NB4 (cell line): ENCODE results near the gene CLMP.

Experiments
- DNase-seq: peaks from one replicate; pipeline ENCODE4 v3.0.0; 2010; ENCODE audit warnings: low read depth
- H3K4me3 ChIP-seq: one replicate; pipeline ENCODE4 v1.5.1; 2011; ENCODE audit warnings: mild to moderate bottlenecking, low read depth, low read length, moderate library complexity
- MAX ChIP-seq: IDR thresholded peaks from 2 replicates; pipeline ENCODE4 v1.6.1; 2011; ENCODE audit warnings: low read depth, low read length
- MYC ChIP-seq: IDR thresholded peaks from 2 replicates; pipeline ENCODE4 v1.6.1; 2011; ENCODE audit warnings: low read depth, low read length
- POLR2A ChIP-seq: IDR thresholded peaks from 2 replicates; pipeline ENCODE4 v1.6.1; 2011; ENCODE audit warnings: mild to moderate bottlenecking; ENCODE audit not compliant: insufficient read length; ENCODE audit errors: extremely low read depth
- TF ChIP-seq, protein P1 (sequence below): IDR thresholded peaks from one replicate; pipeline ENCODE4 v1.5.1; 2012; ENCODE audit warnings: low read depth, low read length

CLMP gene

GRCh38 chr11:123221096-123221561, 26.1 kb upstream of the CLMP start:
- DNase-seq = no peak
- no peak overlapping the region for H3K4me3 ChIP-seq
- TF ChIP-seq, protein P1, sequence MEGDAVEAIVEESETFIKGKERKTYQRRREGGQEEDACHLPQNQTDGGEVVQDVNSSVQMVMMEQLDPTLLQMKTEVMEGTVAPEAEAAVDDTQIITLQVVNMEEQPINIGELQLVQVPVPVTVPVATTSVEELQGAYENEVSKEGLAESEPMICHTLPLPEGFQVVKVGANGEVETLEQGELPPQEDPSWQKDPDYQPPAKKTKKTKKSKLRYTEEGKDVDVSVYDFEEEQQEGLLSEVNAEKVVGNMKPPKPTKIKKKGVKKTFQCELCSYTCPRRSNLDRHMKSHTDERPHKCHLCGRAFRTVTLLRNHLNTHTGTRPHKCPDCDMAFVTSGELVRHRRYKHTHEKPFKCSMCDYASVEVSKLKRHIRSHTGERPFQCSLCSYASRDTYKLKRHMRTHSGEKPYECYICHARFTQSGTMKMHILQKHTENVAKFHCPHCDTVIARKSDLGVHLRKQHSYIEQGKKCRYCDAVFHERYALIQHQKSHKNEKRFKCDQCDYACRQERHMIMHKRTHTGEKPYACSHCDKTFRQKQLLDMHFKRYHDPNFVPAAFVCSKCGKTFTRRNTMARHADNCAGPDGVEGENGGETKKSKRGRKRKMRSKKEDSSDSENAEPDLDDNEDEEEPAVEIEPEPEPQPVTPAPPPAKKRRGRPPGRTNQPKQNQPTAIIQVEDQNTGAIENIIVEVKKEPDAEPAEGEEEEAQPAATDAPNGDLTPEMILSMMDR = no peak
- no peak for TF ChIP-seq POLR2A
- TF ChIP-seq MAX = no peak
- no peak for TF ChIP-seq MYC

DNA sequence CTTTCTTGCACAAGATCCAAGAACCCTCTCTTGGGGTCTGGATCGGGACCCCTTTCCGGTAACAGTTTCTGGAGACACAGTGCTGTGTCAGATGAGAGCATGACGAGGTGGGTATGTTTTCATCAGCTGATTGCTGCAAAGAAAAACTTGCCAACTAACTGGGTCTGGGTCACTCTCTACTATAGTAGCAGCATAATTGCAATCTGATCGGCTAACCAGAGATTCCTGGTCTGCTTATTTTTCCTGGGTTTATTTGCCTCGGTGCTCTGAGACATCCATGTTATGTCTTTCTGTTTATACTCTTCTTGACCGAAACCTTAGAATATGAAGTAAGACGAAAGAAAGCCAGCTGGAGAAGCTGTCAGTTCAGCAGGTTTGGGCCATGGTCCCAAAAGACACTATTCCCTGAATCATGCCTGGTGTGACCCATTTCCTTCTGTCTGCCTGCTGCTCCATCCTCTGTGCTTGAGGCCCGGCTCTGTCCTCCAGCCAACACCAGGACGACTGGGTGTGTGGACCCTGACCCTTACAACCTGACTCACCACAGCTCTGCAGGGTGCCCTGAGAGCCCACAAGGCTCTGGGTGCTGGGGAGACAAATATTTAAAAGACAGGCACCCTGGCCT, 24.1 kb upstream of the CLMP start:
- no peak for DNase-seq
- no peak overlapping the region for H3K4me3 ChIP-seq
- TF ChIP-seq MYC (no peak), MAX (no peak), POLR2A (no peak)
- TF ChIP-seq, protein P1 = no peak

GRCh38 chr11:123218451-123218850, 23.4 kb upstream of the CLMP start:
- DNase-seq = no peak
- H3K4me3 ChIP-seq = no peak overlapping the region
- TF ChIP-seq, protein P1 = no peak
- TF ChIP-seq POLR2A (no peak), MAX (no peak), MYC (no peak)

DNA sequence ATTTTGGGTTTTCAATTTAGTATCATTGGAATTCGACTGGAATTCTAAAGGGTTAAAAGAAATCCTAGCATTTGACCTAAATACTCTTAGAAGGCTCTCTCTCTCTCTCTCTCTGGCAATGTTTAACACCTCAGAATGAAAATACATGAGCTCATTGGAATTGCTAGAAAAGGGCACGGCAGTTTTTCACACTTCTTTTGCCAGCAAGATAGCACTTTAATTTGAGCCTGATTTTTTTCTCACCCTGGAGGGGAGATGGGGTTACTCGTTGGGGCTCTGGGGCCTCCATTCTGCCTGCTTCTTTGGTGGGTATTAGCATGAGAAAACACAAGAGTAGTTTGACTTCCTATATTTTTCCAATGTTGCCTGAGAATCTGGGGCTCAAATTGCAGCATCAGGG, 22.8 kb upstream of the CLMP start:
- DNase-seq = no peak
- no peak overlapping the region for H3K4me3 ChIP-seq
- TF ChIP-seq, protein P1 = no peak
- TF ChIP-seq MYC (no peak), MAX (no peak), POLR2A (no peak)

DNA sequence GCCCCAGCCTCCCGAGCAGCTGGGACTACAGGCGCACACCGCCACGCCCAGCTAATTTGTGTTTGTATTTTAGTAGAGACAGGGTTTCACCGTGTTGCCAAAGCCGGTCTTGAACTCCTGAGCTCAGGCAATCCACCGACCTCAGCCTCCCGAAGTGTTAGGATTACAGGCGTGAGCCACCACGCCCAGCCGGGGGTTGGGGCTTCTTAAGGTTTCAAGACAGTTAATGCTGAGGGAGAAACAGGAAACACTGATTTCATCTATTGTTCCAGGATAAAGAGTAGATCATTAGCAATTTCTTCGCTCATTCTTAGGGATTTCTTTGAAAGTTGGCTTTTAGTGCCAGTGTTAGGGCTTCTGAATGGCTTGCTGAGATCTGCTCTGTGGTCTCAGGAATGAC, 21.2 kb upstream of the CLMP start:
- TF ChIP-seq POLR2A (no peak), MAX (no peak), MYC (no peak)
- TF ChIP-seq, protein P1 = no peak

More for the DNA sequence above, 21.2 kb upstream of the CLMP start:
- no peak overlapping the region for H3K4me3 ChIP-seq
- no peak for DNase-seq
